Chondrocyte (in vitro differentiated cells): ENCODE measurements around the gene MFSD6. TPM values are rescaled to one million over a fixed set of nuclear protein-coding genes. Genes with fewer than 3 reads are reported as not detected.
"Not testable (repeated sequence)": the region's sequence is repeated elsewhere in the genome, so short reads cannot be mapped to it uniquely, and the experiment has no call there.

Source experiments
- DNase-seq: peaks from one replicate; pipeline ENCODE4 v3.0.0; 2021; ENCODE audit warnings: mixed read lengths, low spot score
- H3K27ac Mint-ChIP-seq: one replicate; pipeline ENCODE4 v1.8.0; 2021; ENCODE audit warnings: mild to moderate bottlenecking, moderate library complexity, mixed read lengths; ENCODE audit not compliant: unreplicated experiment
- H3K27me3 Mint-ChIP-seq: 2 replicates; pipeline ENCODE4 v1.8.0; 2021; ENCODE audit warnings: low read depth, mixed read lengths
- H3K36me3 Mint-ChIP-seq: 2 replicates; pipeline ENCODE4 v1.8.0; 2021; ENCODE audit warnings: low read depth, mixed read lengths
- H3K4me1 Mint-ChIP-seq: 2 replicates; pipeline ENCODE4 v1.8.0; 2021; ENCODE audit warnings: low read depth, mild to moderate bottlenecking, mixed read lengths
- H3K4me3 Mint-ChIP-seq: one replicate; pipeline ENCODE4 v1.8.0; 2021; ENCODE audit warnings: mild to moderate bottlenecking, moderate library complexity, mixed read lengths; ENCODE audit not compliant: unreplicated experiment
- H3K9me3 Mint-ChIP-seq: 2 replicates; pipeline ENCODE4 v1.8.0; 2021; ENCODE audit warnings: low read depth, mixed read lengths
- total RNA-seq: library from RNA; stranded (reverse); gene quantifications from 3 replicates; pipeline ENCODE4 v1.2.1, GENCODE V29; 2021
- TF ChIP-seq, protein P1 (sequence below): fragments of 200-600 bp; sonication (generic); IDR thresholded peaks from 2 replicates; pipeline ENCODE4 v1.5.0; 2021; ENCODE audit warnings: antibody characterized with exemption, mild to moderate bottlenecking, moderate library complexity

Gene MFSD6
- total RNA-seq, 1 donor from 2014 or later: 8.4 TPM

DNA sequence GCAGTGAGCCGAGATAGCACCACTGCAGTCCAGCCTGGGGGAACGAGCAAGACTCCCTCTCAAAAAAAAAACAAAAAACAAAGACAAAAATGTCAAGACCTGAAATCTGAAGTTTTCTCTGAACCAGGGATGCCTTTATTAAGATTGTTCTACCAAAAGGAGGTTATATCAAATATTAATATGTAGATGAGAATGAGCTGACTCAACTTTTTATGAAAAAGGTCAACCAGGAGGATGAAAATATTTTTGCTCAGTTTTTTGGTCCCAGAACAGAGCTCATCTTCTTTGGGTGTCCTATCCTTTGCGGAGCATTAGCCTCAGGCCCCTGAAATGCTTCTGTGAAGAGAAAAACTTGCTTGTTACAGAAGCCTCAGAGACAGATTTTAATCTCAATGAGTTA, 82.3 kb downstream of the MFSD6 start:
- Mint-ChIP-seq H3K9me3 (peaks cover 33% of the 10 kb centered on the region), H3K36me3 (peaks cover 32% of the 10 kb centered on the region), H3K27me3 (no peaks in the 10 kb centered on the region), H3K4me1 (no peaks in the 10 kb centered on the region), H3K27ac (no peak overlapping the region), H3K4me3 (no peak overlapping the region)
- no peak for DNase-seq
- TF ChIP-seq, protein P1, sequence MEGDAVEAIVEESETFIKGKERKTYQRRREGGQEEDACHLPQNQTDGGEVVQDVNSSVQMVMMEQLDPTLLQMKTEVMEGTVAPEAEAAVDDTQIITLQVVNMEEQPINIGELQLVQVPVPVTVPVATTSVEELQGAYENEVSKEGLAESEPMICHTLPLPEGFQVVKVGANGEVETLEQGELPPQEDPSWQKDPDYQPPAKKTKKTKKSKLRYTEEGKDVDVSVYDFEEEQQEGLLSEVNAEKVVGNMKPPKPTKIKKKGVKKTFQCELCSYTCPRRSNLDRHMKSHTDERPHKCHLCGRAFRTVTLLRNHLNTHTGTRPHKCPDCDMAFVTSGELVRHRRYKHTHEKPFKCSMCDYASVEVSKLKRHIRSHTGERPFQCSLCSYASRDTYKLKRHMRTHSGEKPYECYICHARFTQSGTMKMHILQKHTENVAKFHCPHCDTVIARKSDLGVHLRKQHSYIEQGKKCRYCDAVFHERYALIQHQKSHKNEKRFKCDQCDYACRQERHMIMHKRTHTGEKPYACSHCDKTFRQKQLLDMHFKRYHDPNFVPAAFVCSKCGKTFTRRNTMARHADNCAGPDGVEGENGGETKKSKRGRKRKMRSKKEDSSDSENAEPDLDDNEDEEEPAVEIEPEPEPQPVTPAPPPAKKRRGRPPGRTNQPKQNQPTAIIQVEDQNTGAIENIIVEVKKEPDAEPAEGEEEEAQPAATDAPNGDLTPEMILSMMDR: no peak

GRCh38 chr2:190493095-190493494, 84.9 kb downstream of the MFSD6 start:
- Mint-ChIP-seq H3K4me1 (peaks cover 6% of the 10 kb centered on the region), H3K36me3 (peaks cover 29% of the 10 kb centered on the region), H3K9me3 (peaks cover 37% of the 10 kb centered on the region), H3K4me3 (no peak overlapping the region), H3K27ac (no peak overlapping the region), H3K27me3 (no peaks in the 10 kb centered on the region)
- DNase-seq: no peak
- TF ChIP-seq, protein P1: no peak

DNA sequence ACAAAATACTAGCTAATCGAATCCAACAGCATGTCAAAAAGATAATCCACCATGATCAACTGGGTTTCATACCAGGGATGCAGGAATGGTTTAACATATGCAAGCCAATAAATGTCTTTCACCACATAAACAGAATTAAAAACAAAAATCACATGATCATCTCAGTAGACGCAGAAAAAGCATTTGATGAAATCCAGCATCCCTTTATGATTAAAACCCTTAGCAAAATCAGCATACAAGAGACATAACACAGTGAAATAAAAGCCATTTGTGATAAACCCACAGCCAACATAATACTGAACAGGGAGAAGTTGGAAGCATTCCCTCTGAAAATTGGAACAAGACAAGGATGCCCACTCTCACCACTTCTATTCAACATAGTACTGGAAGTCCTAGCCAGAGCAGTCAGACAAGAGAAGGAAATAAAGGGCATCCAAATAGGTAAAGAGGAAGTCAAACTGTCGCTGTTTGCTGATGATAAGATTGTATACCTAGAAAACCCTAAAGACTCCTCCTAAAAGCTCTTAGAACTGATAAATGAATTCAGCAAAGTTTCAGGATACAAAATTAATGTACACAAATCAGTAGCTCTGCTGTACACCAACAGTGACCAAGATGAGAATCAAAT, 86.6 kb downstream of the MFSD6 start:
- not testable (repeated sequence) for H3K27ac Mint-ChIP-seq
- peaks cover 23% of the 10 kb centered on the region for H3K36me3 Mint-ChIP-seq

GRCh38 chr2:190497428-190497827, 89.3 kb downstream of the MFSD6 start:
- H3K9me3 Mint-ChIP-seq: peaks cover 29% of the 10 kb centered on the region
- no peaks in the 10 kb centered on the region for H3K27me3 Mint-ChIP-seq
- TF ChIP-seq, protein P1: no peak
- no peak overlapping the region for H3K4me3 Mint-ChIP-seq
- DNase-seq: no peak
- H3K27ac Mint-ChIP-seq: peak overlapping the region; percentile 28
- H3K36me3 Mint-ChIP-seq: peaks cover 16% of the 10 kb centered on the region
- peaks cover 6% of the 10 kb centered on the region for H3K4me1 Mint-ChIP-seq

More for the DNA sequence above, 86.6 kb downstream of the MFSD6 start:
- DNase-seq, H3K27me3 Mint-ChIP-seq, H3K4me1 Mint-ChIP-seq, H3K4me3 Mint-ChIP-seq: not testable (repeated sequence)
- H3K9me3 Mint-ChIP-seq: peaks cover 37% of the 10 kb centered on the region

DNA sequence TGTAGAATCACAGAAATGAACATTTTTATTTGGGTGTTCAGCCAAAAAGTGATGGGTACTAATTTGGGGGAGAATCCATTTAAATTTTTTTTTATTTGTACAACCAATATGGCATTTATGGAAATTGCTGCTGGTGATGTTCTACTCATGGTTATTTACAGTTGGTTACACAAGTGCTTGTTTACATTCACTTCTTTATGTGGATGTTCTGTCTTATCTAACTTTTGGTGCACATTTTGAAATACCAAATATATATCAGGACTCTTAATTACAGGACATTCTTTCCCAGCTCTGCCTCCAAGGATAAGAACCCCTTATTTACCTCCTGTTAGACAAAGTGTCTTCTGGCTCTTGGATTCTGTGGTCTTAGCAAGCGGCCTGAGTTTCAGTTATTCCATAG, 91.1 kb downstream of the MFSD6 start:
- no peak for DNase-seq
- TF ChIP-seq, protein P1: no peak
- H3K27me3 Mint-ChIP-seq: no peaks in the 10 kb centered on the region
- H3K9me3 Mint-ChIP-seq: peaks cover 13% of the 10 kb centered on the region
- no peak overlapping the region for H3K27ac Mint-ChIP-seq
- H3K4me3 Mint-ChIP-seq: no peak overlapping the region
- H3K4me1 Mint-ChIP-seq: peaks cover 6% of the 10 kb centered on the region
- H3K36me3 Mint-ChIP-seq: peaks cover 6% of the 10 kb centered on the region

- H3K4me1 Mint-ChIP-seq: peaks cover 6% of the 10 kb centered on the region
- H3K4me3 Mint-ChIP-seq: no peak overlapping the region
- TF ChIP-seq, protein P1: no peak
- H3K36me3 Mint-ChIP-seq: peaks cover 7% of the 10 kb centered on the region
- peaks cover 9% of the 10 kb centered on the region for H3K9me3 Mint-ChIP-seq
- no peak overlapping the region for H3K27ac Mint-ChIP-seq
- H3K27me3 Mint-ChIP-seq: no peaks in the 10 kb centered on the region
- no peak for DNase-seq
These were observed 91.9 kb downstream of the MFSD6 start for GRCh38 chr2:190500054-190500502.
